ENCODE results near the gene SMAD4.
"Not testable (repeated sequence)": the region's sequence is repeated elsewhere in the genome, so short reads cannot be mapped to it uniquely, and the experiment has no call there.

SMAD4 gene

GRCh38 chr18:51100385-51101120, 70.5 kb downstream of the SMAD4 start:
- Histone ChIP-seq H3K36me3 (ENCODE audit: control insufficient read depth in 2 of 2, insufficient read depth in 2 of 2, low read length in 2 of 2) (no peaks in the 10 kb centered on the region), H3K4me3 (ENCODE audit: low read length in 2 of 2) (no peak overlapping the region), H3K4me1 (ENCODE audit: control insufficient read depth in 2 of 2, insufficient read depth in 2 of 2, low read length in 2 of 2) (no peaks in the 10 kb centered on the region), H3K9me3 (ENCODE audit: control insufficient read depth in 2 of 2, low read length in 2 of 2) (no peaks in the 10 kb centered on the region), H3K27ac (ENCODE audit: low read depth in 2 of 2, low read length in 2 of 2) (no peak overlapping the region), H3K9ac (ENCODE audit: low read depth in 1 of 2, low read length in 2 of 2) (no peak overlapping the region), H3K27me3 (ENCODE audit: control insufficient read depth in 2 of 2, insufficient read depth in 2 of 2, low read length in 2 of 2) (no peaks in the 10 kb centered on the region)

GRCh38 chr18:51107082-51107481, 77.1 kb downstream of the SMAD4 start:
- Histone ChIP-seq H3K36me3 (ENCODE audit: control insufficient read depth in 2 of 2, insufficient read depth in 2 of 2, low read length in 2 of 2) (no peaks in the 10 kb centered on the region), H3K9me3 (ENCODE audit: control insufficient read depth in 2 of 2, low read length in 2 of 2) (no peaks in the 10 kb centered on the region), H3K27me3 (ENCODE audit: control insufficient read depth in 2 of 2, insufficient read depth in 2 of 2, low read length in 2 of 2) (no peaks in the 10 kb centered on the region), H3K27ac (ENCODE audit: low read depth in 2 of 2, low read length in 2 of 2) (no peak overlapping the region), H3K4me1 (ENCODE audit: control insufficient read depth in 2 of 2, insufficient read depth in 2 of 2, low read length in 2 of 2) (peaks cover 0 to 2% of the 10 kb centered on the region in 2 donors), H3K4me3 (ENCODE audit: low read length in 2 of 2) (no peak overlapping the region), H3K9ac (ENCODE audit: low read depth in 1 of 2, low read length in 2 of 2) (no peak overlapping the region)

GRCh38 chr18:51107598-51108305, 77.7 kb downstream of the SMAD4 start:
- Histone ChIP-seq H3K9ac (ENCODE audit: low read depth in 1 of 2, low read length in 2 of 2) (no peak overlapping the region), H3K9me3 (ENCODE audit: control insufficient read depth in 2 of 2, low read length in 2 of 2) (no peaks in the 10 kb centered on the region), H3K27ac (ENCODE audit: low read depth in 2 of 2, low read length in 2 of 2) (no peak overlapping the region), H3K4me1 (ENCODE audit: control insufficient read depth in 2 of 2, insufficient read depth in 2 of 2, low read length in 2 of 2) (peaks cover 0 to 2% of the 10 kb centered on the region in 2 donors), H3K36me3 (ENCODE audit: control insufficient read depth in 2 of 2, insufficient read depth in 2 of 2, low read length in 2 of 2) (no peaks in the 10 kb centered on the region), H3K27me3 (ENCODE audit: control insufficient read depth in 2 of 2, insufficient read depth in 2 of 2, low read length in 2 of 2) (no peaks in the 10 kb centered on the region), H3K4me3 (ENCODE audit: low read length in 2 of 2) (no peak overlapping the region)

GRCh38 chr18:51108330-51108729, 78.3 kb downstream of the SMAD4 start:
- peaks cover 0 to 2% of the 10 kb centered on the region in 2 donors for H3K4me1 ChIP-seq (ENCODE audit: control insufficient read depth in 2 of 2, insufficient read depth in 2 of 2, low read length in 2 of 2)
- H3K36me3 ChIP-seq (ENCODE audit: control insufficient read depth in 2 of 2, insufficient read depth in 2 of 2, low read length in 2 of 2), result no peaks in the 10 kb centered on the region
- no peak overlapping the region for H3K9ac ChIP-seq (ENCODE audit: low read depth in 1 of 2, low read length in 2 of 2)
- H3K9me3 ChIP-seq (ENCODE audit: control insufficient read depth in 2 of 2, low read length in 2 of 2), result no peaks in the 10 kb centered on the region
- no peaks in the 10 kb centered on the region for H3K27me3 ChIP-seq (ENCODE audit: control insufficient read depth in 2 of 2, insufficient read depth in 2 of 2, low read length in 2 of 2)
- no peak overlapping the region for H3K27ac ChIP-seq (ENCODE audit: low read depth in 2 of 2, low read length in 2 of 2)
- H3K4me3 ChIP-seq (ENCODE audit: low read length in 2 of 2), result no peak overlapping the region

- no peak overlapping the region for H3K4me3 ChIP-seq (ENCODE audit: low read length in 2 of 2)
- no peak overlapping the region for H3K9ac ChIP-seq (ENCODE audit: low read depth in 1 of 2, low read length in 2 of 2)
- H3K27me3 ChIP-seq (ENCODE audit: control insufficient read depth in 2 of 2, insufficient read depth in 2 of 2, low read length in 2 of 2), result no peaks in the 10 kb centered on the region
- no peak overlapping the region for H3K27ac ChIP-seq (ENCODE audit: low read depth in 2 of 2, low read length in 2 of 2)
- no peaks in the 10 kb centered on the region for H3K9me3 ChIP-seq (ENCODE audit: control insufficient read depth in 2 of 2, low read length in 2 of 2)
- peaks cover 0 to 2% of the 10 kb centered on the region in 2 donors for H3K4me1 ChIP-seq (ENCODE audit: control insufficient read depth in 2 of 2, insufficient read depth in 2 of 2, low read length in 2 of 2)
- no peaks in the 10 kb centered on the region for H3K36me3 ChIP-seq (ENCODE audit: control insufficient read depth in 2 of 2, insufficient read depth in 2 of 2, low read length in 2 of 2)
These were observed 80.2 kb downstream of the SMAD4 start for GRCh38 chr18:51110073-51110797.

- H3K9me3 ChIP-seq (ENCODE audit: control insufficient read depth in 2 of 2, low read length in 2 of 2); H3K9ac ChIP-seq (ENCODE audit: low read depth in 1 of 2, low read length in 2 of 2); H3K27ac ChIP-seq (ENCODE audit: low read depth in 2 of 2, low read length in 2 of 2); H3K4me1 ChIP-seq (ENCODE audit: control insufficient read depth in 2 of 2, insufficient read depth in 2 of 2, low read length in 2 of 2); H3K27me3 ChIP-seq (ENCODE audit: control insufficient read depth in 2 of 2, insufficient read depth in 2 of 2, low read length in 2 of 2); H3K4me3 ChIP-seq (ENCODE audit: low read length in 2 of 2); H3K36me3 ChIP-seq (ENCODE audit: control insufficient read depth in 2 of 2, insufficient read depth in 2 of 2, low read length in 2 of 2): not testable (repeated sequence)
These were observed 81.8 kb downstream of the SMAD4 start for GRCh38 chr18:51111633-51112355.

GRCh38 chr18:51116996-51117395, 87.0 kb downstream of the SMAD4 start:
- not testable (repeated sequence) for H3K36me3 ChIP-seq (ENCODE audit: control insufficient read depth in 2 of 2, insufficient read depth in 2 of 2, low read length in 2 of 2); H3K27ac ChIP-seq (ENCODE audit: low read depth in 2 of 2, low read length in 2 of 2); H3K9ac ChIP-seq (ENCODE audit: low read depth in 1 of 2, low read length in 2 of 2)

GRCh38 chr18:51119561-51119960, 89.5 kb downstream of the SMAD4 start:
- not testable (repeated sequence) for H3K9me3 ChIP-seq (ENCODE audit: control insufficient read depth in 2 of 2, low read length in 2 of 2); H3K9ac ChIP-seq (ENCODE audit: low read depth in 1 of 2, low read length in 2 of 2); H3K4me1 ChIP-seq (ENCODE audit: control insufficient read depth in 2 of 2, insufficient read depth in 2 of 2, low read length in 2 of 2); H3K36me3 ChIP-seq (ENCODE audit: control insufficient read depth in 2 of 2, insufficient read depth in 2 of 2, low read length in 2 of 2); H3K27me3 ChIP-seq (ENCODE audit: control insufficient read depth in 2 of 2, insufficient read depth in 2 of 2, low read length in 2 of 2); H3K27ac ChIP-seq (ENCODE audit: low read depth in 2 of 2, low read length in 2 of 2); H3K4me3 ChIP-seq (ENCODE audit: low read length in 2 of 2)

More at GRCh38 chr18:51116996-51117395, 87.0 kb downstream of the SMAD4 start:
- H3K9me3 ChIP-seq (ENCODE audit: control insufficient read depth in 2 of 2, low read length in 2 of 2); H3K27me3 ChIP-seq (ENCODE audit: control insufficient read depth in 2 of 2, insufficient read depth in 2 of 2, low read length in 2 of 2); H3K4me3 ChIP-seq (ENCODE audit: low read length in 2 of 2); H3K4me1 ChIP-seq (ENCODE audit: control insufficient read depth in 2 of 2, insufficient read depth in 2 of 2, low read length in 2 of 2): not testable (repeated sequence)

GRCh38 chr18:51119976-51120375, 90.0 kb downstream of the SMAD4 start:
- not testable (repeated sequence) for H3K4me3 ChIP-seq (ENCODE audit: low read length in 2 of 2); H3K9me3 ChIP-seq (ENCODE audit: control insufficient read depth in 2 of 2, low read length in 2 of 2); H3K9ac ChIP-seq (ENCODE audit: low read depth in 1 of 2, low read length in 2 of 2); H3K27ac ChIP-seq (ENCODE audit: low read depth in 2 of 2, low read length in 2 of 2); H3K4me1 ChIP-seq (ENCODE audit: control insufficient read depth in 2 of 2, insufficient read depth in 2 of 2, low read length in 2 of 2); H3K27me3 ChIP-seq (ENCODE audit: control insufficient read depth in 2 of 2, insufficient read depth in 2 of 2, low read length in 2 of 2); H3K36me3 ChIP-seq (ENCODE audit: control insufficient read depth in 2 of 2, insufficient read depth in 2 of 2, low read length in 2 of 2)

Data from mucosa of rectum (tissue), 2 donors.